ENCODE measurements around the gene TRIM29. TPM values are rescaled to one million over a fixed set of nuclear protein-coding genes. Genes with fewer than 3 reads are reported as not detected.

TRIM29 gene
- total and polyA plus RNA-seq, 2 experiments from 2014 or later, result not detected

DNA sequence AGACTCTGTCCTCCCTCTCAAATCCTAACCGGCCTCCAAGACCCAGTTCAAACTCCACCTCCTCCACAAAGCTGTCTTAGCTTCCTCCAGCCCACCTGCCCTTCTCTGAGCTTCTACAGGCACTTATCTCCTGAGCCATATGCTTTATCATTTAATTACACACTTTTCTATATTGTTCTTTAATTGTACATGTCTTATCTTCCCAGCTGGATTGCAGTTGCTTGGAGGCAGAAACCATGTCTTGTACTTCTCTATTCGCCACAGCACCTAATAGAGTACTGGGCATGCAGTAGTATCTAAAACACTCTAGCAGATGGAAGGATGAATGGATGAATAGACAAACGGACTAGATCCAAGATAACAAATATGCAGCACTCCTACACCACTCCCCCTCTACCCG lies 11.3 kb downstream of the TRIM29 start:
- Histone ChIP-seq H3K27ac (no peak overlapping the region), H3K4me1 (ENCODE audit: low read depth) (no peaks in the 10 kb centered on the region), H3K4me3 (no peak overlapping the region), H3K36me3 (no peaks in the 10 kb centered on the region), H3K27me3 (peaks cover 11% of the 10 kb centered on the region), H3K9me3 (ENCODE audit: low read depth) (no peaks in the 10 kb centered on the region)
- no peak for TF ChIP-seq CTCF (IDR thresholded peaks at IDR 0.05; ENCODE audit: low read depth, low read length)
- DNase-seq (ENCODE audit: low read depth in 1 of 2, low spot score in 1 of 2), result no peak

GRCh38 chr11:120125509-120125908 lies 12.4 kb downstream of the TRIM29 start:
- no peak overlapping the region for H3K27ac ChIP-seq
- no peak for DNase-seq (ENCODE audit: low read depth in 1 of 2, low spot score in 1 of 2)
- no peak overlapping the region for H3K4me3 ChIP-seq
- no peaks in the 10 kb centered on the region for H3K36me3 ChIP-seq
- H3K4me1 ChIP-seq (ENCODE audit: low read depth), result no peaks in the 10 kb centered on the region
- peaks cover 11% of the 10 kb centered on the region for H3K27me3 ChIP-seq
- no peaks in the 10 kb centered on the region for H3K9me3 ChIP-seq (ENCODE audit: low read depth)
- TF ChIP-seq CTCF (IDR thresholded peaks at IDR 0.05; ENCODE audit: low read depth, low read length), result no peak

DNA sequence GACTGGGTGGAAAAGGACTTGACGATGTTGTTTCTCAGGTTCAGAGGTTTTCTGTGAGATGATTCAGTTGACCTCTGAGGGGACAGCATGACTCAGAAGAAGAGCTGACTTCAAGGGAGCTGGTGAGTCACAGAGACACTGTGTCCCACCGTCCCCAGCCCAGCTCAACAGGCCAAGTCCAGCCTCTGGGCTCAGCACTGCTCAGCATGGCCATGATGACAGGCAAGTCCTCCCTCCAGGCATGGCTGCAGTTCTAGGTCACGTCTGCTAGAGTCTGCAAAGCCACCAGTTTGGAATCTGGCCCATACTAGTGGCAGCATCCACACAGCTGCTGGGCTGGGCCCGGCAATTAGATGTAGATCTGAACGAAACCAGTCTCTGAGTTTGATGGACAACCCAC lies 12.9 kb downstream of the TRIM29 start:
- Histone ChIP-seq H3K27me3 (peaks cover 11% of the 10 kb centered on the region), H3K9me3 (ENCODE audit: low read depth) (no peaks in the 10 kb centered on the region), H3K36me3 (no peaks in the 10 kb centered on the region), H3K27ac (no peak overlapping the region), H3K4me3 (no peak overlapping the region), H3K4me1 (ENCODE audit: low read depth) (no peaks in the 10 kb centered on the region)
- DNase-seq (ENCODE audit: low read depth in 1 of 2, low spot score in 1 of 2), result no peak
- TF ChIP-seq CTCF (IDR thresholded peaks at IDR 0.05; ENCODE audit: low read depth, low read length), result no peak

GRCh38 chr11:120124355-120124754 lies 13.6 kb downstream of the TRIM29 start:
- no peaks in the 10 kb centered on the region for H3K36me3 ChIP-seq
- DNase-seq (ENCODE audit: low read depth in 1 of 2, low spot score in 1 of 2), result no peak
- H3K4me3 ChIP-seq, result no peak overlapping the region
- no peaks in the 10 kb centered on the region for H3K4me1 ChIP-seq (ENCODE audit: low read depth)
- H3K27me3 ChIP-seq, result peaks cover 11% of the 10 kb centered on the region
- TF ChIP-seq CTCF (IDR thresholded peaks at IDR 0.05; ENCODE audit: low read depth, low read length), result no peak
- H3K27ac ChIP-seq, result no peak overlapping the region
- H3K9me3 ChIP-seq (ENCODE audit: low read depth), result no peaks in the 10 kb centered on the region

DNA sequence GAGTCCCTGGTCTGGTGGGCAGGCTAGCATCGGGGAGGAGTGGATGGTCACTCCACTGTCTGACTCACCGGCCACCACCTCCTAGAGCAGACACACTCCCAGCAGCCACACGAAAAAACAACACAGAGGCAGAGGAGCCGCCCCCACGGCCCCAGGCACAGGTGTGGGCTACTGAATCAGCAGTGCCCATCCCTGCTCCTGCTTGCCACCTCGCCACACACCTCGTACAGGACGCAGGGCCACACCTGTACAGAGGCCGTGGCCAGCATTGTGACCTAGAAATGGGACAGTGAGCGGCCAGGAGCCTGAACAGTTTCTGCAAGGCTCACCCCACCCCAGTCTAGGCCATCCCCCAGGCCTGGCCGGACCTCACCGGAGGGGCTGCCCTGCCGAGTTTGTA lies 14.0 kb downstream of the TRIM29 start:
- no peak for TF ChIP-seq CTCF (IDR thresholded peaks at IDR 0.05; ENCODE audit: low read depth, low read length)
- H3K36me3 ChIP-seq, result no peaks in the 10 kb centered on the region
- no peaks in the 10 kb centered on the region for H3K4me1 ChIP-seq (ENCODE audit: low read depth)
- no peak overlapping the region for H3K4me3 ChIP-seq
- no peak overlapping the region for H3K27ac ChIP-seq
- H3K9me3 ChIP-seq (ENCODE audit: low read depth), result no peaks in the 10 kb centered on the region
- no peak for DNase-seq (ENCODE audit: low read depth in 1 of 2, low spot score in 1 of 2)
- H3K27me3 ChIP-seq, result peaks cover 11% of the 10 kb centered on the region

Data from cardiac muscle cell (in vitro differentiated cells and primary cell).